Measurements from ENCODE around the gene SPOP. TPM values are rescaled to one million over a fixed set of nuclear protein-coding genes. Genes with fewer than 3 reads are reported as not detected.

The SPOP gene
- total RNA-seq, 4 donors from 2014 or later = 18.1 to 67.5 (median 36.5) TPM

GRCh38 chr17:49696233-49696761 is 18.4 kb upstream of the SPOP start:
- Histone ChIP-seq H3K36me3 (peaks cover under 1 to 16% (median 10%) of the 10 kb centered on the region in 3 donors), H3K27ac (peak overlapping the region in 1 of 4 donors; percentile 23), H3K9me3 (no peaks in the 10 kb centered on the region), H3K4me3 (no peak overlapping the region), H3K4me1 (peaks cover 5 to 30% (median 22%) of the 10 kb centered on the region in 3 donors), H3K27me3 (no peaks in the 10 kb centered on the region)
- TF ChIP-seq POLR2A (IDR thresholded peaks at IDR 0.05) (no peak), CTCF (IDR thresholded peaks at IDR 0.05) (no peak)
- intact Hi-C loops (cut with DNase I) = no loop called here
- 44 to 61% methylated on average over 8 of the region's 8 CpGs for WGBS, 2 donors
- DNase-seq = no peak

GRCh38 chr17:49695698-49696232 is 17.9 kb upstream of the SPOP start:
- peaks cover 5 to 34% (median 25%) of the 10 kb centered on the region in 3 donors for H3K4me1 ChIP-seq
- no peaks in the 10 kb centered on the region for H3K27me3 ChIP-seq
- H3K27ac ChIP-seq = no peak overlapping the region
- intact Hi-C loops (cut with DNase I) = no loop called here
- peaks cover 0 to 11% (median 7%) of the 10 kb centered on the region in 3 donors for H3K36me3 ChIP-seq
- TF ChIP-seq POLR2A (IDR thresholded peaks at IDR 0.05) (no peak), CTCF (IDR thresholded peaks at IDR 0.05) (no peak)
- DNase-seq = no peak
- WGBS, 2 donors = 26 to 44% methylated on average over 5 of the region's 5 CpGs
- H3K4me3 ChIP-seq = no peak overlapping the region
- no peaks in the 10 kb centered on the region for H3K9me3 ChIP-seq

GRCh38 chr17:49694847-49695697 is 17.2 kb upstream of the SPOP start:
- peaks cover 5 to 35% (median 31%) of the 10 kb centered on the region in 3 donors for H3K4me1 ChIP-seq
- no peaks in the 10 kb centered on the region for H3K27me3 ChIP-seq
- no peak overlapping the region for H3K4me3 ChIP-seq
- peak; percentile 90 to 96 (median 94) for TF ChIP-seq CTCF (IDR thresholded peaks at IDR 0.05)
- TF ChIP-seq POLR2A (IDR thresholded peaks at IDR 0.05) = no peak
- H3K9me3 ChIP-seq = no peaks in the 10 kb centered on the region
- intact Hi-C loops (cut with DNase I) = no loop called here
- WGBS, 2 donors = 25 to 29% methylated on average over 15 to 16 of the region's 16 CpGs
- H3K27ac ChIP-seq = no peak overlapping the region
- DNase-seq = no peak
- H3K36me3 ChIP-seq = peaks cover 0 to 4% (median 2%) of the 10 kb centered on the region in 3 donors

GRCh38 chr17:49692751-49693150 is 14.9 kb upstream of the SPOP start:
- Histone ChIP-seq H3K4me3 (no peak overlapping the region), H3K36me3 (no peaks in the 10 kb centered on the region), H3K27me3 (no peaks in the 10 kb centered on the region), H3K27ac (peak overlapping the region; percentile 12 to 85 (median 82)), H3K4me1 (peaks cover 5 to 39% (median 21%) of the 10 kb centered on the region in 3 donors), H3K9me3 (no peaks in the 10 kb centered on the region)
- DNase-seq = no peak
- intact Hi-C loops (cut with DNase I) = loop anchor here (2.0 kb wide), 1 partner anchor 122 kb away; no protein-coding TSS in a partner anchor
- TF ChIP-seq CTCF (IDR thresholded peaks at IDR 0.05) = no peak
- TF ChIP-seq POLR2A (IDR thresholded peaks at IDR 0.05) = no peak
- WGBS, 2 donors = 80 to 87% methylated on average over 2 to 4 of the region's 4 CpGs
